ENCODE data around the gene CCDC8.

Gene CCDC8, protein sequence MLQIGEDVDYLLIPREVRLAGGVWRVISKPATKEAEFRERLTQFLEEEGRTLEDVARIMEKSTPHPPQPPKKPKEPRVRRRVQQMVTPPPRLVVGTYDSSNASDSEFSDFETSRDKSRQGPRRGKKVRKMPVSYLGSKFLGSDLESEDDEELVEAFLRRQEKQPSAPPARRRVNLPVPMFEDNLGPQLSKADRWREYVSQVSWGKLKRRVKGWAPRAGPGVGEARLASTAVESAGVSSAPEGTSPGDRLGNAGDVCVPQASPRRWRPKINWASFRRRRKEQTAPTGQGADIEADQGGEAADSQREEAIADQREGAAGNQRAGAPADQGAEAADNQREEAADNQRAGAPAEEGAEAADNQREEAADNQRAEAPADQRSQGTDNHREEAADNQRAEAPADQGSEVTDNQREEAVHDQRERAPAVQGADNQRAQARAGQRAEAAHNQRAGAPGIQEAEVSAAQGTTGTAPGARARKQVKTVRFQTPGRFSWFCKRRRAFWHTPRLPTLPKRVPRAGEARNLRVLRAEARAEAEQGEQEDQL

DNA sequence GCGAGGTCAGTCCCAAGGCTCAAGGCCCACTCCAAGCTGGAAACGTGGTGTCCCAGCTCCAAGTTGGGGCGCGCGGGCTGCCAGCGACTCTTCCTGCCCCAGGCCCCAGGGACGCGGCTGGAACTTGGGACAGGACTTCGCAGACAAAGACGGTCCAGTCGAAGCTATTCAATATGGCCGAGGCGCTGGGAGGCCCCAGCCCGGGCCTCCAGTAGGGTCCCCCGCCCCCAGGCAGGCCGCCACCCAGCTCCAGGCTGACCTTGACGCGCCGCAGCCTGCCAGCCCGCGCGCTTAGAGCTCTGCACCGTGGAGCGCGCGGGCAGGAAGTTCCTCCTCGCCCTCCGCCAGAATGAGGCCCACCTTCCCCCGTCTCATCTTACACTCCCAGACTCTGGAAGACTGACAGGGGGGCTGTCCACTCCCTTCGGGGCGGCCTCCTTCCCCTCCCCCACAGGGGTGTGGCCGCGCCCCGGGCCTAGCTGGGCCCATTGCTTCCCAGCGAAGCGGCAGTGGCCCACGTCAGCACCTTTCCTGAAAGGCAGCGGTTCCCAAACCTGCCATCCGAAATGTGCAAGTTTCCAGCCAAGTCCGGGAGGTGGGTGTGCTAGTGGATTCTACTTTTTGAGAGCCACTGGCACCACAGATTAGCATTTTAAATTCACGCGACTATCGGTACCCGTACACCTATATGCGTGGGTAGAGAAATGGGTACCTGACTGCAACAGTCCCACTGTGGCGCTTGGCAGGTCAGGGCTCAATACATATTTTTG lies at the start of gene CCDC8:
Gene CCDC8 (minus strand): TSS at position 303 of the 770 bp plus-strand sequence. CDS start 754 bp downstream, outside the sequence.
- TF ChIP-seq, protein P1, sequence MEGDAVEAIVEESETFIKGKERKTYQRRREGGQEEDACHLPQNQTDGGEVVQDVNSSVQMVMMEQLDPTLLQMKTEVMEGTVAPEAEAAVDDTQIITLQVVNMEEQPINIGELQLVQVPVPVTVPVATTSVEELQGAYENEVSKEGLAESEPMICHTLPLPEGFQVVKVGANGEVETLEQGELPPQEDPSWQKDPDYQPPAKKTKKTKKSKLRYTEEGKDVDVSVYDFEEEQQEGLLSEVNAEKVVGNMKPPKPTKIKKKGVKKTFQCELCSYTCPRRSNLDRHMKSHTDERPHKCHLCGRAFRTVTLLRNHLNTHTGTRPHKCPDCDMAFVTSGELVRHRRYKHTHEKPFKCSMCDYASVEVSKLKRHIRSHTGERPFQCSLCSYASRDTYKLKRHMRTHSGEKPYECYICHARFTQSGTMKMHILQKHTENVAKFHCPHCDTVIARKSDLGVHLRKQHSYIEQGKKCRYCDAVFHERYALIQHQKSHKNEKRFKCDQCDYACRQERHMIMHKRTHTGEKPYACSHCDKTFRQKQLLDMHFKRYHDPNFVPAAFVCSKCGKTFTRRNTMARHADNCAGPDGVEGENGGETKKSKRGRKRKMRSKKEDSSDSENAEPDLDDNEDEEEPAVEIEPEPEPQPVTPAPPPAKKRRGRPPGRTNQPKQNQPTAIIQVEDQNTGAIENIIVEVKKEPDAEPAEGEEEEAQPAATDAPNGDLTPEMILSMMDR (IDR thresholded peaks at IDR 0.05) = no peak

DNA sequence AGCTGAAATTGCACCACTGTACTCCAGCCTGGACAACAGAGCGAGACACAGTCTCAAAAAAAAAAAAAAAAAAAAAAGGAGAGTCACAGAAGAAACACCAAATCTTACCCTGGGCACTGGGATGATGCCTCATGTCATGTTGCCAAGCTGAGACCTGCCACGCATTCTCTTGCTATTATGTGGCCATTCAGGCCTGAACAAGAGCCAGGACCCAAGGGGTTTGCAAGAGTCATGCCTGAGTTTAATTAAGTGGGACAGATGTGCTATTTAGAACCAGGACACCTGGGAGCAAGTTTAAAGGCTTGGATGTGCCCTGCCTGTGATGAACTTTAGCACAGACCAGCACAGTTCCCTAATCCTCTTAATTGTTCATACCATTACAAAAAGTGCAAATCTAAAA lies 48.2 kb upstream of the CCDC8 start:
- TF ChIP-seq, protein P1 (IDR thresholded peaks at IDR 0.05) = no peak

DNA sequence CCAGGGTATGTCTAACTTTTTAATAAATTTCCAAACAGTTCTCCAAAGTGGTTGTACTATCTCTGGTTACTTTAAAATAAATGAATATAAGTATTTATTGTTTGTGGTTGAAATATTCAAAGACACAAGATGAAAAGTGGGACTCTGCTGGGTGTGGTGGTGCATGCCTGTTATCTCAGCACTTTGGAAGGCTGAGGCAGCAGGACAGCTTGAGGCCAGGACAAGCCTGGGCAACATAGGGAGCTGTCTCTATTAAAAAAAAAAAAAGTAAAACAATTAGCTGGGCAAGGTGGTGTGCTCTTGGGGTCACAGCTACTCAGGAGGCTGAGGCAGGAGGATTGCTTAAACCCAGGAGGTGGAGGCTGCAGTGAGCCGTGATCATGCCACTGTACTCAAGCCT lies 47.6 kb upstream of the CCDC8 start:
- TF ChIP-seq, protein P1 (IDR thresholded peaks at IDR 0.05) = no peak

DNA sequence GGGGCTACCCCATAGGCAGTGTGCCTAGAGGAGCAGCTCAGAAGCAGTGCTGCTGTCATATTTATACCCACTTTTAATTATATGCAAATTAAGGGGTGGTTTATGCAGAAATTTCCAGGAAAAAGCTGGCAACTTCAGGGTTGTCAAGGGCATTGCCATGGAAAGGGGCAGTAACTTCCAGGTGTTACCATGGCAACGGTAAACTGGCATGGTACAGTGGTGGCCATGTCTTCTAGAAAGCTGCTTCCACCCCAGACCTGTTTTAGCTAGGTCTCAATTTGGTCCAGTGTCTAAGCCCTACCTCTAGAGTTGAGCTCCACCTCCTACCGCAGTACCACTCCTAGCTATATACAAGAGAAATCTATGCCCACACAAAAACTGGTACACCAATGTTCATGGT lies 46.7 kb upstream of the CCDC8 start:
- TF ChIP-seq, protein P1 (IDR thresholded peaks at IDR 0.05) = no peak

DNA sequence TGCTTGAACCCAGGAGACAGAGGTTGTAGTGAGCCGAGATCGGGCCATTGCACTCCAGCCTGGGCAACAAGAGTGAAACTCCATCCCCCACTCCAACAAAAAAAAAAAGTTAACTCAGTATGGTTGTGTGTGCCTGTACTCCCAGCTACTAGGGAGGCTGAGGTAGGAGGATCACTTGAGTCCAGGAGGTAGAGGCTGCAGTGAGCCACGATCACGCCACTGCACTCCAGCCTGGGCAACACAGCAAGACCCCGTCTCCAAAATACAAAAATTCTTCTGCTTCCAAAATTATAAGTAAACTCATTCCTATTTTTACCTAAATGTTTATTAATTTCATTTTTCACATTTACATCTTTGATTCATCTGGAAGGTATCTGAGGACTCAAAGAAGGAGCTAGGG lies 43.6 kb upstream of the CCDC8 start:
- TF ChIP-seq, protein P1 (IDR thresholded peaks at IDR 0.05) = no peak

DNA sequence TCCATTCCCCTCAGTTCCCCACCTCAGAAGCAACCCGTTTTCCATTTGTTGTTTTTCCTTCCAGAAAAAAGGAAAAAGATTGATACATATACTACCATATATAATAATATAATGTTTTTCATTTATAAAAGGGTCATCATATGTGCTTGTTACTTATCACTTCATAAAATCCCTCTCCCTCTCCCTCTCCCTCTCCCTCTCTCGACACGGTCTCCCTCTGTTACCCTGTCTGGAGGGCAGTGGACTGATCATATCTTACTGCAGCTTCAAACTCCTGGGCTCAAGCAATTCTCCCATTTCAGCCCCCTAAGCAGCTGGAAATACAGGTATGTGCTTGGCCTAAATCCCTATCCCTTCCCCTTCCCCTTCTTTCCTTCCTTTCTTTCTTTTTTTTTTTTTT lies 40.9 kb upstream of the CCDC8 start:
- TF ChIP-seq, protein P1 (IDR thresholded peaks at IDR 0.05) = no peak

DNA sequence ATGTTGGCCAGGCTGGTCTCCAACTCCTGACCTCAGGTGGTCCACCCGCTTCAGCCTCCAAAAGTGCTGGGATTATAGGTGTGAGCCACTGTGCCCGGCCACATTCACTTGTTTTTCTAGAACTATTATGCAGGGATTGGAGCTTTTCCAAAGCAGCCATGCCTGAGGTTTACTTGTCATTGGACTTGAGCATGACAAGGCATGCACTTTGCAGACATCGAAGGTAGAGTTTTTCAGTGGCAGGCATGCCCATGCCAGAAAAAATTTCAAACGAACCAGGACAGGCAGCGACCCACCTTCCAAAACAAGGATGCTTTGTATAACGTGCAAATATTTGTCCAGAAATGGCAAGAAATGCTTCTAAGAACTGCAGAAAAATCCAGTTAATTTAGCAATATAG lies 40.3 kb upstream of the CCDC8 start:
- TF ChIP-seq, protein P1 (IDR thresholded peaks at IDR 0.05) = no peak

Measured in LNCAP (cell line).